Measurements from ENCODE around the gene ZFP92.

DNA sequence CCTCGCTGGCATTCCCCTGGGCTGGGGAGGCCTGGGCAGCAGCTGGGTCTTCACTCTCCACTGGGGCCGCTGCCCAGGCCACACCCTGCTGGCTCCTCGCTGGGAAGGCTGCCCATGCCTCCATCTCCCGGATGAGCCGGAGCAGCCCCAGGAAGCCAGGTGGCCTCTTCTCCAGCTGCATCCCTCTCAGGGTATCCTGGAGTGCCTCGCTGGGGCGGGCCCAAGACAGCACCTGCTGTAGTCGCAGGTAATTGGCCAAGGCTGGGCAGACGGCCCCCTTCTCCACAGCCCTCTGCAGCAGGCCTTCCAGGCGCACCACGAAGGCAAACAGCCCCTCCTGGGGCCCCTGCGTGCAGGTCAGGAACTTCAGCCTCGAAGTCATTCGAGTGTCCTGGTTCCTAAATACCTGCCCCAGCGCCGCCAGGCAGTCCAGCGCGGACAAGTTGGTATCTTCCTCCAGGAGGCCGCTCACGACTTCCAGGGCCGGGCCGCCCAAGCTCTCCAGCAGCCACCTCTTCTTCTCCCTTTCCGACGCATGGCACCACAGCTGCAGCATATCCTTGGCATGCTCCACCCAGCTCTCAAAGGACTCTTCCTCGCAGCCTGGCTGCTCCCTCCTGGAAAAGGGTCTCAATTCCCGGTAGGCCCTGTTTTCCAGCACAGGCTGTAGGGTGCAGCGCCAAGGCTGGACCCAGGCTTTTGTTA is 13.9 kb upstream of the ZFP92 start:
- TF ChIP-seq GATA3 (IDR thresholded peaks at IDR 0.05; ENCODE audit: low read depth, low read length) (no peak), GATA2 (IDR thresholded peaks at IDR 0.05; ENCODE audit: low read depth, low read length) (no peak)

All from SH-SY5Y (cell line).